GM12878 (cell line): ENCODE data around the gene FAM8A1. TPM values are rescaled to one million over a fixed set of nuclear protein-coding genes. Genes with fewer than 3 reads are reported as not detected.

ENCODE experiments used
- ATAC-seq: fragments of 200-7000 bp; cut with Tn5 transposase; 3 replicates; pipeline ENCODE4 v1.9.1; 2020; ENCODE audit warnings: mild to moderate bottlenecking, moderate library complexity
- BruUV-seq: library from RNA; stranded (reverse); fragments of 400-500 nt; replicated peaks from 2 replicates; lab custom pipeline; 2021; lab: Mats Ljungman, UMichigan
- CTCF ChIA-PET: fragments of 300-600 bp; sonication (Branson Sonifier 250); formaldehyde crosslinking; extraction: SDS; loops from one replicate; lab custom pipeline; 2021; ENCODE audit warnings: inconsistent platforms; lab: Yijun Ruan, JAX
- POLR2A ChIA-PET: fragments of 350-600 bp; formaldehyde crosslinking; extraction: SDS; loops from one replicate; lab custom pipeline; 2021; ENCODE audit warnings: inconsistent platforms; lab: Charles Lee
- RAD21 ChIA-PET: fragments of 300-600 bp; sonication (Branson Sonifier 250); formaldehyde crosslinking; loops from one replicate; lab custom pipeline; 2023; ENCODE audit warnings: antibody characterized with exemption; ENCODE audit not compliant: unreplicated experiment; lab: Charles Lee
- SMC1A ChIA-PET: fragments of 300-600 bp; sonication (Branson Sonifier 250); formaldehyde crosslinking; loops from one replicate; lab custom pipeline; 2023; ENCODE audit not compliant: unreplicated experiment, uncharacterized antibody; lab: Charles Lee
- DNase-seq: peaks from one replicate; pipeline ENCODE4 v3.0.0-alpha.2; 2011; ENCODE audit warnings: low read depth, low spot score
- FAIRE-seq: peaks from 3 replicates; lab custom pipeline; 2011; peaks lifted over from hg19 to GRCh38; lab: Jason Lieb, UNC
- H2AFZ ChIP-seq: 2 replicates; pipeline ENCODE4 v1.6.0; 2011; ENCODE audit warnings: low read depth, low read length, control low read depth; ENCODE audit not compliant: control insufficient read depth
- H3K27ac ChIP-seq: 2 replicates; pipeline ENCODE4 v1.5.1; 2011; ENCODE audit warnings: control low read depth; ENCODE audit not compliant: control insufficient read depth, insufficient read depth
- H3K27me3 ChIP-seq, 2 experiments: replicated peaks in 1 of 2; 2 replicates each; pipeline versions ENCODE4 v1.6.0 to v1.6.1; 2011; ENCODE audit warnings: low read length in 1 of 2; ENCODE audit not compliant: control insufficient read depth in 2 of 2, insufficient read depth in 2 of 2
- H3K36me3 ChIP-seq, 2 experiments: 2 replicates each; pipeline ENCODE4 v1.5.1; 2011; ENCODE audit warnings: low read length in 1 of 2; ENCODE audit not compliant: control insufficient read depth in 2 of 2, insufficient read depth in 2 of 2
- H3K4me1 ChIP-seq: 2 replicates; pipeline ENCODE4 v1.6.1; 2011; ENCODE audit warnings: mild to moderate bottlenecking, low read length, moderate library complexity, mixed read lengths; ENCODE audit not compliant: control insufficient read depth, insufficient read depth
- H3K4me2 ChIP-seq: 2 replicates; pipeline ENCODE4 v1.6.0; 2011; ENCODE audit warnings: control low read depth; ENCODE audit not compliant: control insufficient read depth, insufficient read depth
- H3K4me3 ChIP-seq: fragments of 200-600 bp; sonication (generic); 2 replicates; pipeline ENCODE4 v1.5.1; 2016
- H3K79me2 ChIP-seq: 2 replicates; pipeline ENCODE4 v1.6.0; 2011; ENCODE audit warnings: low read length; ENCODE audit not compliant: control insufficient read depth, insufficient read depth
- H3K9ac ChIP-seq: 2 replicates; pipeline ENCODE4 v1.8.0; 2011; ENCODE audit warnings: low read length, control low read depth, mixed read lengths; ENCODE audit not compliant: control insufficient read depth, insufficient read depth
- H3K9me3 ChIP-seq: replicated peaks from 3 replicates; pipeline ENCODE4 v1.5.1; 2011; ENCODE audit warnings: mild to moderate bottlenecking, low read length; ENCODE audit not compliant: control insufficient read depth, insufficient read depth
- H4K20me1 ChIP-seq: 2 replicates; pipeline ENCODE4 v1.6.0; 2011; ENCODE audit not compliant: control insufficient read depth, insufficient read depth
- BHLHE40 ChIP-seq, 2 experiments: fragments of 450-650 bp in 1 of 2; IDR thresholded peaks; 2 replicates each; pipeline ENCODE4 v1.6.1; 2011 to 2017; ENCODE audit warnings: low read depth in 2 of 2, borderline replicate concordance in 1 of 2, improper control_type of control experiment in 1 of 2, low read length in 1 of 2, mild to moderate bottlenecking in 1 of 2
- JUNB ChIP-seq: IDR thresholded peaks from 2 replicates; pipeline ENCODE4 v1.6.1; 2016; ENCODE audit warnings: antibody characterized with exemption, mild to moderate bottlenecking
- JUND ChIP-seq: IDR thresholded peaks from 2 replicates; pipeline ENCODE4 v1.6.1; 2012; ENCODE audit warnings: low read depth, mild to moderate bottlenecking, low read length, improper control_type of control experiment, moderate library complexity
- MLLT1 ChIP-seq: fragments of 450-650 bp; IDR thresholded peaks from 2 replicates; pipeline ENCODE4 v1.6.1; 2016; ENCODE audit warnings: mild to moderate bottlenecking
- NFYB ChIP-seq: IDR thresholded peaks from 2 replicates; pipeline ENCODE4 v1.6.1; 2011; ENCODE audit warnings: low read depth, mild to moderate bottlenecking, low read length, improper control_type of control experiment, moderate library complexity; ENCODE audit not compliant: insufficient read depth
- PAX8 ChIP-seq: fragments of 450-650 bp; IDR thresholded peaks from 2 replicates; pipeline ENCODE4 v1.6.1; 2017; ENCODE audit warnings: mild to moderate bottlenecking, moderate library complexity
- RUNX3 ChIP-seq: IDR thresholded peaks from 2 replicates; pipeline ENCODE4 v1.6.1; 2012; ENCODE audit warnings: low read length, inconsistent platforms
- SMAD1 ChIP-seq: fragments of 450-650 bp; IDR thresholded peaks from 2 replicates; pipeline ENCODE4 v1.6.1; 2018; ENCODE audit warnings: mild to moderate bottlenecking, low read depth; ENCODE audit not compliant: partially characterized antibody
- STAT1 ChIP-seq: fragments of 450-650 bp; conservative IDR thresholded peaks from 2 replicates; pipeline ENCODE4 v1.6.1; 2014; ENCODE audit warnings: antibody characterized with exemption, mild to moderate bottlenecking
- USF2 ChIP-seq: IDR thresholded peaks from 2 replicates; pipeline ENCODE4 v1.6.1; 2011; ENCODE audit warnings: low read depth, low read length, improper control_type of control experiment, borderline replicate concordance
- ZNF592 ChIP-seq: fragments of 450-650 bp; IDR thresholded peaks from 2 replicates; pipeline ENCODE4 v1.6.1; 2017; ENCODE audit warnings: mild to moderate bottlenecking, moderate library complexity
- WGBS: methylation state at CpG from one replicate; pipeline ENCODE4 v1.1.6; 2016; ENCODE audit warnings: low lambda C conversion rate; ENCODE audit not compliant: insufficient replicate concordance, insufficient coverage; ENCODE audit errors: missing lambda C conversion rate; 5-methylcytosine and 5-hydroxymethylcytosine counted together
- in situ Hi-C: fragments of 300-500 bp; cut with MboI; formaldehyde crosslinking; loops from 9 replicates; pipeline ENCODE4 v1.14.3; 2018; ENCODE audit warnings: mixed read lengths
- intact Hi-C: fragments of 100-400 bp; cut with micrococcal nuclease; formaldehyde crosslinking; loops from one replicate; pipeline ENCODE4 v1.14.2; 2022; ENCODE audit not compliant: unreplicated experiment
- polyA plus RNA-seq, 11 experiments: library from polyadenylated mRNA; depleted of rRNA in 4 of 11; unstranded in 6 of 11; stranded (reverse) in 5 of 11; fragments of >200 nt; fragmentation: Nextera tagmentation in 4 of 11; fragmentation: Illumina TruSeq in 1 of 11; extraction: Ambion mirVana in 4 of 11; extraction: Trizol in 1 of 11; gene quantifications; 1 replicate in 1 of 11; 2 replicates in 10 of 11; pipeline versions ENCODE4 v1.2.1 to v1.2.3, GENCODE V29; 2011 to 2016; ENCODE audit warnings: inconsistent platforms in 2 of 11, missing spikeins in 2 of 11, low read depth in 1 of 11
- total RNA-seq, 4 experiments: library from RNA; depleted of rRNA in 3 of 4; stranded (reverse); fragments of >200 nt in 3 of 4; fragmentation: Illumina TruSeq in 1 of 4; extraction: Trizol in 1 of 4; gene quantifications; 2 replicates each; pipeline versions ENCODE4 v1.2.1 to v1.2.3, GENCODE V29; 2013 to 2021
- TF ChIP-seq, protein P1 (sequence below): IDR thresholded peaks from 2 replicates; pipeline ENCODE4 v1.6.1; 2011; ENCODE audit warnings: mild to moderate bottlenecking, low read depth, low read length, moderate library complexity; ENCODE audit not compliant: insufficient replicate concordance
- TF ChIP-seq, protein P2 (sequence below): fragments of 450-650 bp; IDR thresholded peaks from 2 replicates; pipeline ENCODE4 v1.6.1; 2017; ENCODE audit warnings: mild to moderate bottlenecking

FAM8A1 gene
- total and polyA plus RNA-seq, 10 of the 15 experiments (the other 5 are each of a cell fraction or from before 2014, with no cell fraction given) = 1.4 to 7.4 (median 3.6) TPM

GRCh38 chr6:17612048-17612447, 11.9 kb downstream of the FAM8A1 start:
- POLR2A ChIA-PET = interaction anchor here (1.0 kb wide), 1 partner anchor 9 kb away, joined by 3 read pairs; no protein-coding TSS in a partner anchor
- Histone ChIP-seq H3K9ac (no peak overlapping the region), H3K79me2 (no peaks in the 10 kb centered on the region), H2AFZ (no peak overlapping the region), H4K20me1 (no peaks in the 10 kb centered on the region), H3K36me3 (peaks cover 5 to 11% of the 10 kb centered on the region in 2 experiments; a peak in 3 of 4 replicates), H3K9me3 (no peaks in the 10 kb centered on the region), H3K4me1 (no peaks in the 10 kb centered on the region), H3K27ac (no peak overlapping the region), H3K4me2 (no peak overlapping the region), H3K27me3 (no peaks in the 10 kb centered on the region), H3K4me3 (no peak overlapping the region)
- ATAC-seq (no peak), DNase-seq (no peak), FAIRE-seq (no peak)
- CTCF ChIA-PET = interaction anchor here (0.6 to 1.3 kb wide), 2 partner anchors 36 to 192 kb away, joined by 4 to 5 read pairs; no protein-coding TSS in a partner anchor
- BruUV-seq = no TSS peak
- in situ Hi-C loops = no loop called here
- no peak for TF ChIP-seq SMAD1
- no peak for TF ChIP-seq RUNX3
- no peak for TF ChIP-seq JUNB
- TF ChIP-seq MLLT1 = no peak
- no peak for TF ChIP-seq BHLHE40 (IDR thresholded peaks at IDR 0.05; ENCODE audit: borderline replicate concordance in 1 of 2, low read depth in 2 of 2, low read length in 1 of 2)
- no peak for TF ChIP-seq USF2
- TF ChIP-seq, protein P1, sequence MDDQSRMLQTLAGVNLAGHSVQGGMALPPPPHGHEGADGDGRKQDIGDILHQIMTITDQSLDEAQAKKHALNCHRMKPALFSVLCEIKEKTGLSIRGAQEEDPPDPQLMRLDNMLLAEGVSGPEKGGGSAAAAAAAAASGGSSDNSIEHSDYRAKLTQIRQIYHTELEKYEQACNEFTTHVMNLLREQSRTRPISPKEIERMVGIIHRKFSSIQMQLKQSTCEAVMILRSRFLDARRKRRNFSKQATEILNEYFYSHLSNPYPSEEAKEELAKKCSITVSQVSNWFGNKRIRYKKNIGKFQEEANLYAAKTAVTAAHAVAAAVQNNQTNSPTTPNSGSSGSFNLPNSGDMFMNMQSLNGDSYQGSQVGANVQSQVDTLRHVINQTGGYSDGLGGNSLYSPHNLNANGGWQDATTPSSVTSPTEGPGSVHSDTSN = no peak
- TF ChIP-seq NFYB = no peak
- TF ChIP-seq JUND = no peak
- TF ChIP-seq, protein P2, sequence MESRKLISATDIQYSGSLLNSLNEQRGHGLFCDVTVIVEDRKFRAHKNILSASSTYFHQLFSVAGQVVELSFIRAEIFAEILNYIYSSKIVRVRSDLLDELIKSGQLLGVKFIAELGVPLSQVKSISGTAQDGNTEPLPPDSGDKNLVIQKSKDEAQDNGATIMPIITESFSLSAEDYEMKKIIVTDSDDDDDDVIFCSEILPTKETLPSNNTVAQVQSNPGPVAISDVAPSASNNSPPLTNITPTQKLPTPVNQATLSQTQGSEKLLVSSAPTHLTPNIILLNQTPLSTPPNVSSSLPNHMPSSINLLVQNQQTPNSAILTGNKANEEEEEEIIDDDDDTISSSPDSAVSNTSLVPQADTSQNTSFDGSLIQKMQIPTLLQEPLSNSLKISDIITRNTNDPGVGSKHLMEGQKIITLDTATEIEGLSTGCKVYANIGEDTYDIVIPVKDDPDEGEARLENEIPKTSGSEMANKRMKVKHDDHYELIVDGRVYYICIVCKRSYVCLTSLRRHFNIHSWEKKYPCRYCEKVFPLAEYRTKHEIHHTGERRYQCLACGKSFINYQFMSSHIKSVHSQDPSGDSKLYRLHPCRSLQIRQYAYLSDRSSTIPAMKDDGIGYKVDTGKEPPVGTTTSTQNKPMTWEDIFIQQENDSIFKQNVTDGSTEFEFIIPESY = no peak
- no peak for TF ChIP-seq ZNF592
- no peak for TF ChIP-seq STAT1
- no peak for TF ChIP-seq PAX8
- WGBS = 59% methylated on average over 4 of the region's 4 CpGs
- intact Hi-C loops = no loop called here
- SMC1A ChIA-PET = interaction anchor here (3.2 kb wide), 1 partner anchor 10 kb away, joined by 12 read pairs; the partner anchor contains the start of gene FAM8A1
- RAD21 ChIA-PET = interaction anchor here (1.3 kb wide), 1 partner anchor 11 kb away, joined by 4 read pairs; no protein-coding TSS in a partner anchor
